Mesenchymal stem cell (in vitro differentiated cells and primary cell): ENCODE results near the gene SLC39A9.

Experiments used
- DNase-seq: peaks from one replicate; pipeline ENCODE4 v3.0.0-alpha.2; 2013
- H2AFZ ChIP-seq: one replicate; pipeline ENCODE4 v1.6.1; 2013; ENCODE audit warnings: low read depth, mild to moderate bottlenecking, control low read depth, inconsistent platforms, low read length, moderate library complexity
- H2AK5ac ChIP-seq: 2 replicates; pipeline ENCODE4 v1.6.1; 2013; ENCODE audit warnings: low read length, moderate library complexity, mild to moderate bottlenecking, inconsistent platforms; ENCODE audit not compliant: severe bottlenecking
- H2BK120ac ChIP-seq: one replicate; pipeline ENCODE4 v1.6.1; 2013; ENCODE audit warnings: low read depth, mild to moderate bottlenecking, inconsistent platforms, low read length, moderate library complexity
- H2BK12ac ChIP-seq, 2 experiments: one replicate each; pipeline ENCODE4 v1.6.1; 2013; ENCODE audit warnings: inconsistent platforms in 2 of 2, low read length in 2 of 2, mild to moderate bottlenecking in 2 of 2, moderate library complexity in 2 of 2, control low read depth in 1 of 2
- H2BK15ac ChIP-seq: one replicate; pipeline ENCODE4 v1.6.1; 2013; ENCODE audit warnings: mild to moderate bottlenecking, low read depth, inconsistent platforms; ENCODE audit not compliant: poor library complexity, severe bottlenecking
- H2BK5ac ChIP-seq: 2 replicates; pipeline ENCODE4 v1.6.1; 2013; ENCODE audit warnings: low read depth, mild to moderate bottlenecking, low read length, control low read depth, inconsistent platforms; ENCODE audit not compliant: poor library complexity, severe bottlenecking
- H3K14ac ChIP-seq, 2 experiments: one replicate each; pipeline ENCODE4 v1.6.1; 2013; ENCODE audit warnings: inconsistent platforms in 2 of 2, low read length in 2 of 2, control low read depth in 1 of 2, mild to moderate bottlenecking in 1 of 2, moderate library complexity in 1 of 2
- H3K18ac ChIP-seq, 2 experiments: one replicate each; pipeline ENCODE4 v1.6.1; 2013; ENCODE audit warnings: inconsistent platforms in 2 of 2, low read length in 2 of 2, control low read depth in 1 of 2, low read depth in 1 of 2, mild to moderate bottlenecking in 1 of 2
- H3K23ac ChIP-seq, 2 experiments: one replicate each; pipeline ENCODE4 v1.6.1; 2013; ENCODE audit warnings: inconsistent platforms in 2 of 2, low read length in 2 of 2, mild to moderate bottlenecking in 2 of 2, moderate library complexity in 2 of 2, control low read depth in 1 of 2
- H3K27ac ChIP-seq: 2 replicates; pipeline ENCODE4 v1.5.1; 2013; ENCODE audit warnings: mild to moderate bottlenecking, moderate library complexity, low read length, control low read depth, inconsistent platforms; ENCODE audit not compliant: poor library complexity, severe bottlenecking
- H3K27me3 ChIP-seq, 2 experiments: 2 replicates each; pipeline versions ENCODE4 v1.6.1 to v1.7.0; 2013; ENCODE audit warnings: low read length in 2 of 2, mild to moderate bottlenecking in 2 of 2, moderate library complexity in 2 of 2, control low read depth in 1 of 2, inconsistent platforms in 1 of 2; ENCODE audit not compliant: control insufficient read depth in 1 of 2, insufficient read depth in 1 of 2
- H3K36me3 ChIP-seq, 2 experiments: 2 replicates each; pipeline versions ENCODE4 v1.6.1 to v1.7.0; 2013; ENCODE audit warnings: low read length in 2 of 2, control low read depth in 1 of 2, inconsistent platforms in 1 of 2, low read depth in 1 of 2, mild to moderate bottlenecking in 1 of 2; ENCODE audit not compliant: insufficient read depth in 2 of 2, control insufficient read depth in 1 of 2
- H3K4ac ChIP-seq, 2 experiments: one replicate each; pipeline ENCODE4 v1.6.1; 2013; ENCODE audit warnings: inconsistent platforms in 2 of 2, low read length in 2 of 2, mild to moderate bottlenecking in 2 of 2, moderate library complexity in 2 of 2, control low read depth in 1 of 2, low read depth in 1 of 2
- H3K4me1 ChIP-seq: 2 replicates; pipeline ENCODE4 v1.6.1; 2013; ENCODE audit warnings: low read depth, low read length, control low read depth; ENCODE audit not compliant: control insufficient read depth, insufficient read depth
- H3K4me2 ChIP-seq: 2 replicates; pipeline ENCODE4 v1.6.1; 2013; ENCODE audit warnings: low read length, mild to moderate bottlenecking, inconsistent platforms; ENCODE audit not compliant: poor library complexity, severe bottlenecking
- H3K4me3 ChIP-seq, 2 experiments: 2 replicates each; pipeline versions ENCODE4 v1.5.1 to v1.7.0; 2013; ENCODE audit warnings: low read length in 2 of 2, mild to moderate bottlenecking in 2 of 2, control low read depth in 1 of 2, low read depth in 1 of 2; ENCODE audit not compliant: insufficient read depth in 1 of 2
- H3K79me1 ChIP-seq: replicated peaks from 2 replicates; pipeline ENCODE4 v1.6.1; 2013; ENCODE audit warnings: mild to moderate bottlenecking, control low read depth, low read length, inconsistent platforms; ENCODE audit not compliant: poor library complexity, severe bottlenecking
- H3K9ac ChIP-seq: 2 replicates; pipeline ENCODE4 v1.7.0; 2013; ENCODE audit warnings: mild to moderate bottlenecking, low read length, moderate library complexity
- H3K9me3 ChIP-seq: 2 replicates; pipeline ENCODE4 v1.7.0; 2013; ENCODE audit warnings: mild to moderate bottlenecking, low read length; ENCODE audit not compliant: control insufficient read depth
- H4K8ac ChIP-seq: one replicate; pipeline ENCODE4 v1.6.1; 2013; ENCODE audit warnings: inconsistent platforms, mild to moderate bottlenecking, low read length, moderate library complexity
- H4K91ac ChIP-seq: one replicate; pipeline ENCODE4 v1.6.1; 2013; ENCODE audit warnings: mild to moderate bottlenecking, low read length, inconsistent platforms
- WGBS: methylation state at CpG from one replicate; pipeline ENCODE4 v1.1.7; 2013; ENCODE audit warnings: mixed read lengths; 5-methylcytosine and 5-hydroxymethylcytosine counted together

Gene SLC39A9

DNA sequence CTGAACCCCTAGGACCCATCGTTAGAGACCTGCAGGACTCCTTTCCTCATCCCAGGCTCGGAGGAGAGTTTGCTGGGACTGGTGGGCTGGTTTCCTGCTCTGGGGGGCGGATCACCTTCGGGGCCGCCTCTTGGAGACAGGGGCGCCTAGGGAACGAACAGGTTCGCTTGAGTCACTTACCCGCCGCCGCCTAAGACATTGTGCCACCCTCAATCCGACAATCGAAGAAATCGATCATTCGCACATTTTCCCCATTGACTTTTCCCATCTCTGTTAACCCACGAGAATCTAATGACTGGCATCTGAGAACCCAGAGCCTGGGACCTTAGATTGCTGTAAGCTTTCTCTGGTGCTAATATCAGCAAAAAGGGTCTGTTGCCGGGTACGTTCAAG, 322 bp downstream of the SLC39A9 start:
- H3K79me1 ChIP-seq, result peaks cover 4% of the 10 kb centered on the region
- H2BK5ac ChIP-seq, result peak overlapping the region; percentile 63
- peak overlapping the region; percentile 94 for H2AK5ac ChIP-seq
- peak overlapping the region in 1 of 2 experiments; percentile 57 for H3K23ac ChIP-seq
- under 1% methylated on average over 17 of the region's 18 CpGs for WGBS
- peak overlapping the region; percentile 77 to 93 for H3K4me3 ChIP-seq
- peaks cover 7% of the 10 kb centered on the region for H3K4me1 ChIP-seq
- peak overlapping the region; percentile 93 for H4K8ac ChIP-seq
- H3K4ac ChIP-seq, result peak overlapping the region; percentile 46 to 81
- peak overlapping the region; percentile 16 to 84 for H3K18ac ChIP-seq
- no peak for DNase-seq
- no peak overlapping the region for H2BK120ac ChIP-seq
- H2BK12ac ChIP-seq, result no peak overlapping the region
- H3K9me3 ChIP-seq, result no peaks in the 10 kb centered on the region
- peaks cover 10 to 28% of the 10 kb centered on the region in 2 experiments for H3K36me3 ChIP-seq
- peak overlapping the region in 1 of 2 experiments; percentile 74 for H3K14ac ChIP-seq
- peak overlapping the region; percentile 64 for H3K27ac ChIP-seq
- no peaks in the 10 kb centered on the region for H3K27me3 ChIP-seq
- H3K4me2 ChIP-seq, result peak overlapping the region; percentile 98
- peak overlapping the region; percentile 98 for H3K9ac ChIP-seq
- no peak overlapping the region for H2AFZ ChIP-seq
- peak overlapping the region; percentile 92 for H4K91ac ChIP-seq
- H2BK15ac ChIP-seq, result peak overlapping the region; percentile 3

- Histone ChIP-seq H3K27ac (no peak overlapping the region), H3K4ac (no peak overlapping the region), H2AFZ (no peak overlapping the region), H3K4me2 (peak overlapping the region; percentile 66), H3K4me1 (peaks cover 7% of the 10 kb centered on the region), H4K91ac (no peak overlapping the region), H3K79me1 (peaks cover 2% of the 10 kb centered on the region), H3K9ac (peak overlapping the region; percentile 98), H3K14ac (peak overlapping the region in 1 of 2 experiments; percentile 48), H2BK12ac (no peak overlapping the region), H2BK15ac (no peak overlapping the region), H3K27me3 (no peaks in the 10 kb centered on the region), H2BK120ac (no peak overlapping the region), H3K23ac (no peak overlapping the region), H2BK5ac (no peak overlapping the region), H2AK5ac (no peak overlapping the region), H3K18ac (no peak overlapping the region), H3K4me3 (peak overlapping the region; percentile 47 to 93), H3K36me3 (peaks cover 6 to 23% of the 10 kb centered on the region in 2 experiments), H3K9me3 (no peaks in the 10 kb centered on the region), H4K8ac (no peak overlapping the region)
- whole genome bisulfite sequencing, result 95% methylated on average over 7 of the region's 8 CpGs
- DNase-seq, result no peak
Observed at GRCh38 chr14:69399750-69400149, 1.3 kb downstream of the SLC39A9 start.

GRCh38 chr14:69400154-69400553, 1.7 kb downstream of the SLC39A9 start:
- no peak overlapping the region for H2AFZ ChIP-seq

GRCh38 chr14:69401841-69402240, 3.3 kb downstream of the SLC39A9 start:
- Histone ChIP-seq H3K36me3 (peaks cover 0 to 9% of the 10 kb centered on the region in 2 experiments), H3K4me3 (peak overlapping the region in 1 of 2 experiments; percentile 93), H3K27ac (no peak overlapping the region), H3K18ac (no peak overlapping the region), H3K9ac (peak overlapping the region; percentile 98), H3K79me1 (no peaks in the 10 kb centered on the region), H4K8ac (no peak overlapping the region), H3K4me2 (peak overlapping the region; percentile 44), H2BK120ac (no peak overlapping the region), H2AFZ (no peak overlapping the region), H3K23ac (no peak overlapping the region), H3K4ac (no peak overlapping the region), H2BK12ac (no peak overlapping the region), H4K91ac (no peak overlapping the region), H2BK15ac (no peak overlapping the region), H3K9me3 (no peaks in the 10 kb centered on the region), H2BK5ac (no peak overlapping the region), H2AK5ac (no peak overlapping the region), H3K4me1 (peaks cover 6% of the 10 kb centered on the region), H3K14ac (no peak overlapping the region), H3K27me3 (no peaks in the 10 kb centered on the region)
- no peak for DNase-seq
- no CpG with 5 or more reads among the region's 2 CpGs for WGBS

More at GRCh38 chr14:69400154-69400553, 1.7 kb downstream of the SLC39A9 start:
- no peaks in the 10 kb centered on the region for H3K79me1 ChIP-seq
- no peak overlapping the region for H2BK5ac ChIP-seq
- no peak overlapping the region for H2BK12ac ChIP-seq
- no peak overlapping the region for H2BK120ac ChIP-seq
- peak overlapping the region in 1 of 2 experiments; percentile 93 for H3K4me3 ChIP-seq
- H3K27me3 ChIP-seq, result no peaks in the 10 kb centered on the region
- peaks cover 3 to 23% of the 10 kb centered on the region in 2 experiments for H3K36me3 ChIP-seq
- H4K91ac ChIP-seq, result no peak overlapping the region
- peak overlapping the region; percentile 66 for H3K4me2 ChIP-seq
- no peak overlapping the region for H3K14ac ChIP-seq
- no peak overlapping the region for H2BK15ac ChIP-seq
- DNase-seq, result no peak
- H3K4me1 ChIP-seq, result peaks cover 7% of the 10 kb centered on the region
- H3K4ac ChIP-seq, result peak overlapping the region in 1 of 2 experiments; percentile 22
- H3K9ac ChIP-seq, result peak overlapping the region; percentile 98
- H3K23ac ChIP-seq, result no peak overlapping the region
- H3K27ac ChIP-seq, result no peak overlapping the region
- H3K18ac ChIP-seq, result no peak overlapping the region
- H4K8ac ChIP-seq, result no peak overlapping the region
- no peak overlapping the region for H2AK5ac ChIP-seq
- WGBS, result 88% methylated on average over 6 of the region's 6 CpGs
- no peaks in the 10 kb centered on the region for H3K9me3 ChIP-seq
